Upper lobe of left lung (tissue), 4 donors: ENCODE data around the gene TMEM263.

Source experiments
- CTCF ChIP-seq, 6 experiments: fragments of 450-650 bp in 4 of 6; fragments of 200-600 bp in 2 of 6; sonication (generic) in 2 of 6; IDR thresholded peaks; one replicate each; pipeline ENCODE4 v1.5.1; 2016 to 2019; ENCODE audit warnings: antibody characterized with exemption in 6 of 6
- EP300 ChIP-seq, 4 donors: sonication (generic); formaldehyde crosslinking; IDR thresholded peaks; one replicate each; pipeline ENCODE4 v1.5.1; 2017; ENCODE audit warnings: antibody characterized with exemption in 4 of 4, control low read depth in 2 of 4
- POLR2A ChIP-seq, 4 donors: fragments of 450-650 bp; IDR thresholded peaks; one replicate each; pipeline ENCODE4 v1.5.1; 2016 to 2017; ENCODE audit warnings: antibody characterized with exemption in 4 of 4, mild to moderate bottlenecking in 2 of 4
- POLR2AphosphoS5 ChIP-seq, 2 donors: sonication (generic); formaldehyde crosslinking; IDR thresholded peaks; one replicate each; pipeline ENCODE4 v1.5.1; 2017; ENCODE audit warnings: antibody characterized with exemption in 2 of 2

- TF ChIP-seq EP300 (IDR thresholded peaks at IDR 0.05) (no peak), CTCF (IDR thresholded peaks at IDR 0.05) (no peak), POLR2A (IDR thresholded peaks at IDR 0.05) (no peak), POLR2AphosphoS5 (IDR thresholded peaks at IDR 0.05) (no peak)
Measured at GRCh38 chr12:107019546-107019945, 63.8 kb downstream of the TMEM263 start.
